ENCODE data around the gene SLC22A23.
A peak's percentile ranks its signal among the peaks of the same experiment; 100 is the strongest.

The SLC22A23 gene

GRCh38 chr6:3230256-3230882 is 226.5 kb downstream of the SLC22A23 start:
- no peaks in the 10 kb centered on the region for H3K27me3 ChIP-seq (ENCODE audit: low read depth)

DNA sequence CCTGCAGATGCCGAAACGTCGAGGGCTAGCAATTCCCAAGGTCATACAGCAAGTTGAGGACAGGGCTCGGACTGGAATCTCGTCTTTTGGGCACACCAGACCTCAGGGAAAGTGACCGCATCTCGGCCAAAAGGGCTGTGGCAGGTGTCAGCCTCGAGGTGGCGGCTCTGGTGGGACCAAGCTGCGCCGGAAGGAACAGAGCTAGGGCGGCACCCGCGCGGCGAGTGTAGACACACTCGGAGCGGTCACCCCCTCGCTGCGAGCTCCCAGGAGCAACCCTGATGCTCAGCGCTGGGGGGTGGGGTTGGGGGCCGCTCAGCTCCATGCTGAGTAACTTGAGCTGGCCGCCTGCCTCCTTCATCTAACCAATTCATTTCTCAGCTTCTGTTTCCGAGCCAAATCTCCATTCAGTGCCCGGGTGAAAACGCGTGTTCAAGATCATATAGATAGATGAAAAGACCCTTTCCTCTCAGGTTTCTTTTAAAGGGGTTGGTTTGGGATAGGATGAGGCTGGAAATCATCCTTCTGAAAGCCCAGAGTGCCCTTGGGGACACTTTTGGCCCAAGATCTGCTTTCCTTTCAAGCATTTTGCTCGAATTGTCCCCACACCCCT is 227.2 kb downstream of the SLC22A23 start:
- Histone ChIP-seq H3K36me3 (replicated peaks) (peaks cover 13% of the 10 kb centered on the region), H3K4me1 (peaks cover 54% of the 10 kb centered on the region), H3K4me3 (peak overlapping the region; percentile 97), H3K27me3 (ENCODE audit: low read depth) (no peaks in the 10 kb centered on the region), H3K9me3 (no peaks in the 10 kb centered on the region)
- DNase-seq (ENCODE audit: low spot score in 2 of 2), result peak; percentile 41 to 77
- in situ Hi-C loops (cut with MboI; ENCODE audit: low sequenced_read_pairs), result no loop called here

More at GRCh38 chr6:3230256-3230882, 226.5 kb downstream of the SLC22A23 start:
- in situ Hi-C loops (cut with MboI; ENCODE audit: low sequenced_read_pairs), result no loop called here
- Histone ChIP-seq H3K36me3 (replicated peaks) (peaks cover 13% of the 10 kb centered on the region), H3K4me1 (peaks cover 54% of the 10 kb centered on the region), H3K4me3 (peak overlapping the region; percentile 97), H3K9me3 (no peaks in the 10 kb centered on the region)
- DNase-seq (ENCODE audit: low spot score in 2 of 2), result no peak

- peak; percentile 63 to 75 for DNase-seq (ENCODE audit: low spot score in 2 of 2)
- peaks cover 48% of the 10 kb centered on the region for H3K4me1 ChIP-seq
Measured at GRCh38 chr6:3228771-3229565, 227.9 kb downstream of the SLC22A23 start.

GRCh38 chr6:3228046-3228671 is 228.7 kb downstream of the SLC22A23 start:
- Histone ChIP-seq H3K4me1 (peaks cover 42% of the 10 kb centered on the region), H3K36me3 (replicated peaks) (peaks cover 20% of the 10 kb centered on the region), H3K27me3 (ENCODE audit: low read depth) (no peaks in the 10 kb centered on the region), H3K4me3 (peak overlapping the region; percentile 97), H3K9me3 (no peaks in the 10 kb centered on the region)
- in situ Hi-C loops (cut with MboI; ENCODE audit: low sequenced_read_pairs), result no loop called here
- DNase-seq (ENCODE audit: low spot score in 2 of 2), result peak; percentile 78 to 95

More at GRCh38 chr6:3228771-3229565, 227.9 kb downstream of the SLC22A23 start:
- Histone ChIP-seq H3K4me3 (peak overlapping the region; percentile 97), H3K36me3 (replicated peaks) (peaks cover 20% of the 10 kb centered on the region), H3K27me3 (ENCODE audit: low read depth) (no peaks in the 10 kb centered on the region), H3K9me3 (no peaks in the 10 kb centered on the region)
- in situ Hi-C loops (cut with MboI; ENCODE audit: low sequenced_read_pairs), result no loop called here

- peak; percentile 81 to 94 for DNase-seq (ENCODE audit: low spot score in 2 of 2)
- in situ Hi-C loops (cut with MboI; ENCODE audit: low sequenced_read_pairs), result no loop called here
Measured at GRCh38 chr6:3227363-3228045, 229.3 kb downstream of the SLC22A23 start, which contains the start of gene TUBB2B. TUBB2B (minus strand) TSS chr6:3227653; CDS start chr6:3227543, 110 bp downstream.

GRCh38 chr6:3226481-3227362 is 230.1 kb downstream of the SLC22A23 start:
- in situ Hi-C loops (cut with MboI; ENCODE audit: low sequenced_read_pairs), result no loop called here
- peaks cover 30% of the 10 kb centered on the region for H3K4me1 ChIP-seq
- peaks cover 20% of the 10 kb centered on the region for H3K36me3 ChIP-seq (replicated peaks)
- H3K9me3 ChIP-seq, result no peaks in the 10 kb centered on the region
- peak overlapping the region; percentile 97 for H3K4me3 ChIP-seq
- peak; percentile 84 to 89 for DNase-seq (ENCODE audit: low spot score in 2 of 2)
- no peaks in the 10 kb centered on the region for H3K27me3 ChIP-seq (ENCODE audit: low read depth)

More at GRCh38 chr6:3227363-3228045, 229.3 kb downstream of the SLC22A23 start, which contains the start of gene TUBB2B:
- H3K4me1 ChIP-seq, result peaks cover 35% of the 10 kb centered on the region
- no peaks in the 10 kb centered on the region for H3K9me3 ChIP-seq
- H3K27me3 ChIP-seq (ENCODE audit: low read depth), result no peaks in the 10 kb centered on the region
- H3K4me3 ChIP-seq, result peak within 1 kb of the TSS; percentile 97
- H3K36me3 ChIP-seq (replicated peaks), result peaks cover 20% of the 10 kb centered on the region

DNA sequence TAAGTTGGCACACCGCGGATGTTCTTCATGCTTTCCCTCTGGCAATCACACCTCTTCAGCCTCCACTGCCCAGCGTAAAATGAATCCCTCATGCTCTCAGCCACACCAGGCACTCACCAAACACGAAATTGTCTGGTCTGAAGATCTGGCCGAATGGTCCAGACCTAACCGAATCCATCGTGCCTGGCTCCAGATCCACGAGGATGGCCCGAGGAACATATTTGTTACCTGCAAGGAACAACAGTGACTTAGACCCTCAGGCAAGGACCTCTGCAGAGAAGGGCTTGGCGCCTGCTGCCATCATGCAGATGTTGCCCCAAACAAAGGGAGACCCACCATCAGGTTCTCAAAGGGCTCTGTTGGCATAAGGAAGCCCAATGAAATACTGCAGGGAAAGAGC is 230.8 kb downstream of the SLC22A23 start:
- peak overlapping the region; percentile 97 for H3K4me3 ChIP-seq
- no peaks in the 10 kb centered on the region for H3K27me3 ChIP-seq (ENCODE audit: low read depth)
- H3K9me3 ChIP-seq, result no peaks in the 10 kb centered on the region
- peaks cover 32% of the 10 kb centered on the region for H3K4me1 ChIP-seq
- in situ Hi-C loops (cut with MboI; ENCODE audit: low sequenced_read_pairs), result no loop called here
- H3K36me3 ChIP-seq (replicated peaks), result peaks cover 20% of the 10 kb centered on the region
- no peak for DNase-seq (ENCODE audit: low spot score in 2 of 2)

GRCh38 chr6:3222506-3223038 is 234.3 kb downstream of the SLC22A23 start:
- Histone ChIP-seq H3K4me1 (peaks cover 12% of the 10 kb centered on the region), H3K9me3 (no peaks in the 10 kb centered on the region), H3K27me3 (ENCODE audit: low read depth) (peaks cover 7% of the 10 kb centered on the region; the same call in 1 of the 2 replicates), H3K36me3 (replicated peaks) (peaks cover 20% of the 10 kb centered on the region), H3K4me3 (no peak overlapping the region)
- no peak for DNase-seq (ENCODE audit: low spot score in 2 of 2)
- in situ Hi-C loops (cut with MboI; ENCODE audit: low sequenced_read_pairs), result no loop called here

GRCh38 chr6:3221578-3221977 is 235.3 kb downstream of the SLC22A23 start:
- DNase-seq (ENCODE audit: low spot score in 2 of 2), result no peak
- H3K4me3 ChIP-seq, result no peak overlapping the region
- H3K27me3 ChIP-seq (ENCODE audit: low read depth), result peaks cover 7% of the 10 kb centered on the region; the same call in 1 of the 2 replicates
- H3K9me3 ChIP-seq, result no peaks in the 10 kb centered on the region
- in situ Hi-C loops (cut with MboI; ENCODE audit: low sequenced_read_pairs), result no loop called here
- H3K36me3 ChIP-seq (replicated peaks), result peaks cover 16% of the 10 kb centered on the region
- H3K4me1 ChIP-seq, result peaks cover 12% of the 10 kb centered on the region

- Histone ChIP-seq H3K4me1 (peaks cover 3% of the 10 kb centered on the region; the same call in 1 of the 2 replicates), H3K36me3 (replicated peaks) (peaks cover 7% of the 10 kb centered on the region), H3K27me3 (ENCODE audit: low read depth) (peaks cover 7% of the 10 kb centered on the region; the same call in 1 of the 2 replicates), H3K4me3 (no peak overlapping the region), H3K9me3 (no peaks in the 10 kb centered on the region)
- DNase-seq (ENCODE audit: low spot score in 2 of 2), result no peak
- in situ Hi-C loops (cut with MboI; ENCODE audit: low sequenced_read_pairs), result no loop called here
Measured at GRCh38 chr6:3220366-3220765, 236.5 kb downstream of the SLC22A23 start.
